HepG2 (cell line): ENCODE results near the gene DIAPH3. TPM values are rescaled to one million over a fixed set of nuclear protein-coding genes. Genes with fewer than 3 reads are reported as not detected.

ENCODE experiments used
- AGO2 ChIP-seq: fragments of 200-400 bp; formaldehyde crosslinking; optimal IDR thresholded peaks from 2 replicates; pipeline ENCODE3; 2017; ENCODE audit warnings: mild to moderate bottlenecking, low read depth, low read length, moderate library complexity
- DR1 ChIP-seq: sonication (generic); formaldehyde crosslinking; IDR thresholded peaks from 2 replicates; pipeline ENCODE4 v1.8.0; 2021; ENCODE audit warnings: mild to moderate bottlenecking, missing genetic modification reagents, inconsistent platforms
- ETS1 ChIP-seq: sonication (generic); formaldehyde crosslinking; IDR thresholded peaks from 2 replicates; pipeline ENCODE4 v1.4.0; 2020; ENCODE audit warnings: missing genetic modification reagents
- MAFF ChIP-seq: IDR thresholded peaks from 2 replicates; pipeline ENCODE4 v1.6.1; 2011; ENCODE audit warnings: low read depth, low read length, improper control_type of control experiment
- RNF2 ChIP-seq: fragments of 450-650 bp; conservative IDR thresholded peaks from 2 replicates; pipeline ENCODE4 v1.6.1; 2016; ENCODE audit warnings: low read depth
- TCF12 ChIP-seq, 2 experiments: fragments of 450-650 bp in 1 of 2; sonication (generic) in 1 of 2; formaldehyde crosslinking in 1 of 2; IDR thresholded peaks; 2 replicates each; pipeline versions ENCODE4 v1.6.1 to v1.8.0; 2017 to 2022; ENCODE audit warnings: antibody characterized with exemption in 1 of 2, mild to moderate bottlenecking in 1 of 2, missing genetic modification reagents in 1 of 2, moderate library complexity in 1 of 2
- ZNF407 ChIP-seq: sonication (generic); formaldehyde crosslinking; IDR thresholded peaks from one replicate; pipeline ENCODE4 v1.5.1; 2020; ENCODE audit warnings: mild to moderate bottlenecking, missing genetic modification reagents; ENCODE audit errors: not compliant biosample characterization
- ZNF501 ChIP-seq: sonication (generic); formaldehyde crosslinking; IDR thresholded peaks from 2 replicates; pipeline ENCODE4 v1.5.1; 2020; ENCODE audit warnings: mild to moderate bottlenecking, moderate library complexity, missing genetic modification reagents
- ZNF552 ChIP-seq: sonication (generic); formaldehyde crosslinking; IDR thresholded peaks from 2 replicates; pipeline ENCODE4 v1.9.0; 2022; ENCODE audit warnings: missing genetic modification reagents, mild to moderate bottlenecking, borderline replicate concordance
- ZNF569 ChIP-seq: sonication (generic); formaldehyde crosslinking; IDR thresholded peaks from 2 replicates; pipeline ENCODE4 v1.5.0; 2020; ENCODE audit warnings: mild to moderate bottlenecking, missing genetic modification reagents, moderate library complexity, borderline replicate concordance
- ZNF724P ChIP-seq: sonication (generic); formaldehyde crosslinking; IDR thresholded peaks from 2 replicates; pipeline ENCODE4 v1.8.0; 2022; ENCODE audit warnings: missing genetic modification reagents, borderline replicate concordance
- polyA plus RNA-seq, 8 experiments: library from polyadenylated mRNA; depleted of rRNA in 3 of 8; stranded (reverse) in 7 of 8; unstranded in 1 of 8; fragments of >200 nt; fragmentation: Illumina TruSeq in 4 of 8; extraction: Trizol in 4 of 8; gene quantifications; 2 replicates each; pipeline versions ENCODE4 v1.2.1 to v1.2.3, GENCODE V29; 2011 to 2016; ENCODE audit warnings: low read depth in 4 of 8, missing spikeins in 1 of 8, mixed read lengths in 1 of 8; ENCODE audit not compliant: insufficient read depth in 1 of 8
- total RNA-seq, 5 experiments: library from RNA; depleted of rRNA; stranded (reverse); fragments of >200 nt; fragmentation: Illumina TruSeq; extraction: Trizol; gene quantifications; 2 replicates each; pipeline ENCODE4 v1.2.3, GENCODE V29; 2016; ENCODE audit warnings: low read depth in 1 of 5
- TF ChIP-seq, protein P1 (sequence below): sonication (generic); formaldehyde crosslinking; IDR thresholded peaks from 2 replicates; pipeline ENCODE4 v1.4.0; 2020; ENCODE audit warnings: mild to moderate bottlenecking, missing genetic modification reagents
- TF ChIP-seq, protein P2 (sequence below): sonication (generic); formaldehyde crosslinking; IDR thresholded peaks from 2 replicates; pipeline ENCODE4 v1.5.0; 2020; ENCODE audit warnings: mild to moderate bottlenecking, low read depth, missing genetic modification reagents, borderline replicate concordance
- TF ChIP-seq, protein P3 (sequence below): fragments of 450-650 bp; IDR thresholded peaks from 2 replicates; pipeline ENCODE4 v1.6.1; 2017
- TF ChIP-seq, protein P4 (sequence below): sonication (generic); formaldehyde crosslinking; IDR thresholded peaks from 2 replicates; pipeline ENCODE4 v1.8.0; 2022; ENCODE audit warnings: mild to moderate bottlenecking, missing genetic modification reagents, moderate library complexity

The DIAPH3 gene
- total and polyA plus RNA-seq, 2 of the 13 experiments (the other 11 are each of a cell fraction or from before 2014, with no cell fraction given): 4.0 to 9.3 TPM

GRCh38 chr13:60164234-60164889 is 634 bp upstream of the DIAPH3 start (continued):
- peak; percentile 1 for TF ChIP-seq ZNF407 (CRISPR knock-in tag)
- no peak for TF ChIP-seq ETS1
- TF ChIP-seq ZNF552 (CRISPR knock-in tag): no peak
- TF ChIP-seq AGO2: no peak
- TF ChIP-seq, protein P1, sequence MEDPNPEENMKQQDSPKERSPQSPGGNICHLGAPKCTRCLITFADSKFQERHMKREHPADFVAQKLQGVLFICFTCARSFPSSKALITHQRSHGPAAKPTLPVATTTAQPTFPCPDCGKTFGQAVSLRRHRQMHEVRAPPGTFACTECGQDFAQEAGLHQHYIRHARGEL (CRISPR knock-in tag): no peak
- 0 out of 2 replicates have a peak, but pooled peaks have one; percentile 30 for TF ChIP-seq ZNF724P (CRISPR knock-in tag)
- TF ChIP-seq MAFF: no peak
- no peak for TF ChIP-seq RNF2
- TF ChIP-seq, protein P2, sequence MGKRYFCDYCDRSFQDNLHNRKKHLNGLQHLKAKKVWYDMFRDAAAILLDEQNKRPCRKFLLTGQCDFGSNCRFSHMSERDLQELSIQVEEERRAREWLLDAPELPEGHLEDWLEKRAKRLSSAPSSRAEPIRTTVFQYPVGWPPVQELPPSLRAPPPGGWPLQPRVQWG (CRISPR knock-in tag): no peak
- no peak for TF ChIP-seq ZNF569 (CRISPR knock-in tag)
- TF ChIP-seq, protein P3, sequence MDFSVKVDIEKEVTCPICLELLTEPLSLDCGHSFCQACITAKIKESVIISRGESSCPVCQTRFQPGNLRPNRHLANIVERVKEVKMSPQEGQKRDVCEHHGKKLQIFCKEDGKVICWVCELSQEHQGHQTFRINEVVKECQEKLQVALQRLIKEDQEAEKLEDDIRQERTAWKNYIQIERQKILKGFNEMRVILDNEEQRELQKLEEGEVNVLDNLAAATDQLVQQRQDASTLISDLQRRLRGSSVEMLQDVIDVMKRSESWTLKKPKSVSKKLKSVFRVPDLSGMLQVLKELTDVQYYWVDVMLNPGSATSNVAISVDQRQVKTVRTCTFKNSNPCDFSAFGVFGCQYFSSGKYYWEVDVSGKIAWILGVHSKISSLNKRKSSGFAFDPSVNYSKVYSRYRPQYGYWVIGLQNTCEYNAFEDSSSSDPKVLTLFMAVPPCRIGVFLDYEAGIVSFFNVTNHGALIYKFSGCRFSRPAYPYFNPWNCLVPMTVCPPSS: no peak
- TF ChIP-seq TCF12 (IDR thresholded peaks at IDR 0.05): no peak
- TF ChIP-seq TCF12 (CRISPR knock-in tag; IDR thresholded peaks at IDR 0.05): no peak
- no peak for TF ChIP-seq DR1 (CRISPR knock-in tag)
- TF ChIP-seq, protein P4, sequence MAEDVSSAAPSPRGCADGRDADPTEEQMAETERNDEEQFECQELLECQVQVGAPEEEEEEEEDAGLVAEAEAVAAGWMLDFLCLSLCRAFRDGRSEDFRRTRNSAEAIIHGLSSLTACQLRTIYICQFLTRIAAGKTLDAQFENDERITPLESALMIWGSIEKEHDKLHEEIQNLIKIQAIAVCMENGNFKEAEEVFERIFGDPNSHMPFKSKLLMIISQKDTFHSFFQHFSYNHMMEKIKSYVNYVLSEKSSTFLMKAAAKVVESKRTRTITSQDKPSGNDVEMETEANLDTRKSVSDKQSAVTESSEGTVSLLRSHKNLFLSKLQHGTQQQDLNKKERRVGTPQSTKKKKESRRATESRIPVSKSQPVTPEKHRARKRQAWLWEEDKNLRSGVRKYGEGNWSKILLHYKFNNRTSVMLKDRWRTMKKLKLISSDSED: no peak
- TF ChIP-seq ZNF501 (CRISPR knock-in tag): 0 out of 2 replicates have a peak, but pooled peaks have one; percentile 38
